Gastrocnemius medialis (tissue), 4 donors: ENCODE data around the gene SH2D6. TPM values are rescaled to one million over a fixed set of nuclear protein-coding genes. Genes with fewer than 3 reads are reported as not detected.

ENCODE experiments used
- ATAC-seq, 2 donors: fragments of 150-250 bp; one replicate each; pipeline ENCODE4 v1.9.1; 2016
- DNase-seq, 2 donors: peaks; one replicate each; pipeline ENCODE4 v3.0.0-alpha.2; 2019
- H3K27ac ChIP-seq, 4 donors: fragments of 200-600 bp; sonication (generic); 1 replicate in 1 of 4; 2 replicates in 3 of 4; pipeline ENCODE4 v1.5.1; 2016 to 2018; ENCODE audit warnings: mild to moderate bottlenecking in 2 of 4, moderate library complexity in 1 of 4
- H3K27me3 ChIP-seq, 3 donors: fragments of 200-600 bp; sonication (generic) in 2 of 3; 1 replicate in 1 of 3; 2 replicates in 2 of 3; pipeline versions ENCODE4 v1.5.1 to v1.6.0; 2016 to 2019; ENCODE audit warnings: mild to moderate bottlenecking in 1 of 3, moderate library complexity in 1 of 3
- H3K36me3 ChIP-seq, 2 donors: fragments of 200-600 bp; sonication (generic) in 1 of 2; one replicate each; pipeline ENCODE4 v1.5.1; 2017 to 2018
- H3K4me1 ChIP-seq, 2 donors: fragments of 200-600 bp; sonication (generic) in 1 of 2; one replicate each; pipeline ENCODE4 v1.5.1; 2016 to 2017; ENCODE audit warnings: mild to moderate bottlenecking in 2 of 2
- H3K4me3 ChIP-seq, 4 donors: fragments of 200-600 bp; sonication (generic) in 3 of 4; 1 replicate in 1 of 4; 2 replicates in 3 of 4; pipeline ENCODE4 v1.5.1; 2016 to 2019; ENCODE audit warnings: mild to moderate bottlenecking in 2 of 4
- H3K9me3 ChIP-seq, 3 donors: fragments of 200-600 bp; sonication (generic) in 2 of 3; 1 replicate in 1 of 3; 2 replicates in 2 of 3; pipeline ENCODE4 v1.5.1; 2016 to 2019
- CTCF ChIP-seq, 5 experiments: fragments of 450-650 bp in 3 of 5; fragments of 200-600 bp in 2 of 5; sonication (generic) in 2 of 5; IDR thresholded peaks in 4 of 5; conservative IDR thresholded peaks in 1 of 5; 1 replicate in 4 of 5; 2 replicates in 1 of 5; pipeline ENCODE4 v1.5.1; 2016 to 2019; ENCODE audit warnings: antibody characterized with exemption in 5 of 5, mild to moderate bottlenecking in 3 of 5, moderate library complexity in 3 of 5
- POLR2A ChIP-seq, 2 donors: fragments of 450-650 bp; IDR thresholded peaks; one replicate each; pipeline ENCODE4 v1.6.1; 2017; ENCODE audit warnings: antibody characterized with exemption in 2 of 2, mild to moderate bottlenecking in 2 of 2, moderate library complexity in 2 of 2
- in situ Hi-C, 4 donors: fragments of 200-750 bp; cut with MboI; loops; one replicate each; pipeline versions ENCODE4 v1.15.0 to v1.8.0; 2017; ENCODE audit warnings: low sequenced_read_pairs in 4 of 4
- intact Hi-C: fragments of 100-400 bp; cut with DNase I; formaldehyde crosslinking; loops from one replicate; pipeline ENCODE4 v1.15.1; 2023; ENCODE audit warnings: low total_unique reads
- total RNA-seq, 4 donors: library from RNA; depleted of rRNA; stranded (reverse); fragments of >200 nt; gene quantifications; one replicate each; pipeline versions ENCODE4 v1.1.0 to v1.2.3, GENCODE V29; 2016

Gene SH2D6
- total RNA-seq, 4 donors from 2014 or later, result 3.5 TPM; not detected in 3

- no peaks in the 10 kb centered on the region for H3K36me3 ChIP-seq
- DNase-seq (no peak), ATAC-seq (no peak)
- peaks cover 16 to 19% of the 10 kb centered on the region in 2 donors for H3K4me1 ChIP-seq
- no peaks in the 10 kb centered on the region for H3K27me3 ChIP-seq
- in situ Hi-C loops, result no loop called here
- no peak overlapping the region for H3K4me3 ChIP-seq
- H3K27ac ChIP-seq, result no peak overlapping the region
- intact Hi-C loops, result no loop called here
- no peaks in the 10 kb centered on the region for H3K9me3 ChIP-seq
- TF ChIP-seq POLR2A (IDR thresholded peaks at IDR 0.05) (no peak), CTCF (IDR thresholded peaks at IDR 0.05 in 4 of 5, conservative IDR thresholded peaks at IDR 0.05 in 1 of 5) (no peak)
Measured at GRCh38 chr2:85429213-85429923, 10.9 kb downstream of the SH2D6 start.

- TF ChIP-seq CTCF (IDR thresholded peaks at IDR 0.05 in 4 of 5, conservative IDR thresholded peaks at IDR 0.05 in 1 of 5) (no peak), POLR2A (IDR thresholded peaks at IDR 0.05) (no peak)
- intact Hi-C loops (no loop called here), in situ Hi-C loops (no loop called here)
- Histone ChIP-seq H3K27ac (no peak overlapping the region), H3K36me3 (no peaks in the 10 kb centered on the region), H3K9me3 (no peaks in the 10 kb centered on the region), H3K4me1 (peaks cover 16 to 23% of the 10 kb centered on the region in 2 donors), H3K4me3 (no peak overlapping the region), H3K27me3 (no peaks in the 10 kb centered on the region)
- no peak for DNase-seq
- ATAC-seq, result no peak
Measured at GRCh38 chr2:85429924-85430289, 11.4 kb downstream of the SH2D6 start.

- no peaks in the 10 kb centered on the region for H3K9me3 ChIP-seq
- H3K4me1 ChIP-seq, result peaks cover 16 to 33% of the 10 kb centered on the region in 2 donors
- in situ Hi-C loops, result no loop called here
- intact Hi-C loops, result no loop called here
- H3K36me3 ChIP-seq, result no peaks in the 10 kb centered on the region
- no peaks in the 10 kb centered on the region for H3K27me3 ChIP-seq
- peak overlapping the region; percentile 57 to 98 (median 96) for H3K27ac ChIP-seq
- no peak for TF ChIP-seq CTCF (IDR thresholded peaks at IDR 0.05 in 4 of 5, conservative IDR thresholded peaks at IDR 0.05 in 1 of 5)
- no peak for TF ChIP-seq POLR2A (IDR thresholded peaks at IDR 0.05)
- ATAC-seq (no peak), DNase-seq (no peak)
- H3K4me3 ChIP-seq, result no peak overlapping the region
Measured at GRCh38 chr2:85430752-85431569, 12.4 kb downstream of the SH2D6 start.

- in situ Hi-C loops, result no loop called here
- H3K4me1 ChIP-seq, result peaks cover 16 to 36% of the 10 kb centered on the region in 2 donors
- DNase-seq (peak in 1 of 2 donors; percentile 72), ATAC-seq (peak in 1 of 2 donors; percentile 6)
- no peaks in the 10 kb centered on the region for H3K27me3 ChIP-seq
- H3K36me3 ChIP-seq, result no peaks in the 10 kb centered on the region
- no peak for TF ChIP-seq CTCF (IDR thresholded peaks at IDR 0.05 in 4 of 5, conservative IDR thresholded peaks at IDR 0.05 in 1 of 5)
- TF ChIP-seq POLR2A (IDR thresholded peaks at IDR 0.05), result peak; percentile 16 to 30
- no peak overlapping the region for H3K4me3 ChIP-seq
- H3K9me3 ChIP-seq, result no peaks in the 10 kb centered on the region
- intact Hi-C loops, result no loop called here
- H3K27ac ChIP-seq, result peak overlapping the region; percentile 57 to 98 (median 96)
Measured at GRCh38 chr2:85431570-85432205, 13.2 kb downstream of the SH2D6 start.
